Stimulated activated CD8-positive, alpha-beta memory T cell treated with anti-CD3 and anti-CD28 coated beads, Interleukin-12 subunit alpha, Interleukin-12 subunit beta, amount 100 ng/mL, for 24 hours (primary cell): ENCODE measurements around the gene EIF1.
A peak's percentile ranks its signal among the peaks of the same experiment; 100 is the strongest.

ENCODE experiments used
- DNase-seq: peaks from one replicate; pipeline ENCODE4 v3.0.0-alpha.2; 2020; ENCODE audit errors: extremely low read depth

EIF1 gene

GRCh38 chr17:41735744-41736143, 47.1 kb downstream of the EIF1 start:
- DNase-seq, result no peak

- no peak for DNase-seq
These were observed 48.4 kb downstream of the EIF1 start for GRCh38 chr17:41736983-41737679.

DNA sequence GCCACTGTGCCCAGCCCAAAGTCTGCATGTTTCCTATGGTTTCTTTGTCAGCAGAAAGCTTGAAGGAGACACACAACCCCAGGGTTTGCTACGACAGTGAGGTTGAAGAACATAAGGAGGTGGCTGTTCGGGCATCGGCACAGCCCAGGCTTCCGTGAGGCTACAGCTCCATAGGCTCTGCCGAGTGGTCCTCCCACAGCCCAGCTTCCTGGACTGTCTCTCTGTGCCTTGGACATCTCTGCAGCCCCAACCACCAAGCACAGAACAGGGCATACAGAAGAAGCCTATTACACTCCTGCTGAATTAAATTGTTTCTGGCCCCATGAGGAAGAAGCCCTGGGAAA, 49.0 kb downstream of the EIF1 start:
- DNase-seq, result no peak

DNA sequence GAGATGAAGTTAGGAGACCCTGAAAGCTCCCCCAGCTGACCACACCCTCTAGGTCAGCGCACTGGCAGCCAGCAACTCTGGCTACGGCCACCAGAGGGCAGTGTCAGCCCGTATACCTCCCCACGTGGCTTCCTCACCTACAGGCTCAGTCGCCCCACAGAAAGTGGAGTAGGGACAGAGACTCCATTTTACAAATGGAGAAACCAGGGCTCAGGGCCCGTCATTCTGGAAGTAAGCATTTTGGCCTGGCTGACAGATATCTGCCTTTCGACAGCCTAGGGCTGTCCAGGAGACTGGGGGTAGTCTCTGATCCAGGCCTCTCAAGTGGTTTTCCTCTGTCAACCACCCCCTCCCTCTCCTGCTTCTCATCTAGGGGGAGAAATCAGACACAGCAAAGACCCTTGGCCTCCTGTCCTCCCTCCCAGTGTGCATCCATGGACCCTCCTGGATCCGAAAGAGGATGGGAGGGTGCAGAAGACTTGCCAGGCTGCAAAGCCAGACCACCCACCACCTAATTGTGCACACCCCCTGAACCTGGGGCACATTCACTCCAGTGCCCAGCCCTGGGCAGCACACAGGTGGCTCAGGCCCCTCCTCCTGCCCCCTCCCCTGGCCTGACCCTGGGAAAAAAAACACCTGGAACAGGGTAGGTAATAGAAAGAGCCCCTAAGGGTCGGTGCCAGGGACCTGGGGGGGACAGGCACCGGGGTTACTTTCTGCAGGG, 49.6 kb downstream of the EIF1 start:
- DNase-seq, result peak; percentile 41

- no peak for DNase-seq
These were observed 50.1 kb downstream of the EIF1 start for GRCh38 chr17:41738801-41739112.

DNA sequence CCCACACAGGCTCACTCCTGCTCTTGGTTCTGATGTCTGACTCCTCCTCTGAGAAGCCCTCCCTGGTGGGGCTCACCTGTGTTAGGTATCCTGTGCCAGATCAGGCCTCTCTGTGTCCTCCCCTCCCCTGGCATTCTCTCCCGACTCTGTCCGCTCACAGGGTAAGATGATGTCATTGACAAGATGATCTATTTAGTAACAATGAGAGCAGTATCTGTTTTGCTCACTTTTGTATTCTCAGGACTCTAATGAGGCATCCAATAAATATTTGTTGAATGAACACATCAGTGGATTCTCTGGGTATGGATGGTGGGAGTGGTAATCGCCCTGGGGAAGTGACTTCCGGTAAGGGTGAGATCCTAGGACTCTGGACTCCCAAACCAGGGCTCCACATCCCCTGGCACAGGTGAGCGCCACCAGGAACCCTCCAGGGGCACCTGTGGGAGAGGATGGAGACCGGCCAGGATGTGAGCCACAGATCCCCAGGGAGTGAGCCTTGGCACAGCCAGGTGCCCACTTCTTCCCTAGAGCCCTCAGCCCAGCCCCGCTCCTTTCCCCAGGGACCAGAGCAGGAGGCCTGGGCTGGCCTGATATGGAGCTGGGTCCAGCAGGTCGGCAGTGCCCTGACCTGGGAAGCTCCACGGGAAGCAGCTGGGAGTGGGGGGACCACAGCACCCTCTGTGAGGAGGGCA, 51.1 kb downstream of the EIF1 start:
- DNase-seq, result no peak

DNA sequence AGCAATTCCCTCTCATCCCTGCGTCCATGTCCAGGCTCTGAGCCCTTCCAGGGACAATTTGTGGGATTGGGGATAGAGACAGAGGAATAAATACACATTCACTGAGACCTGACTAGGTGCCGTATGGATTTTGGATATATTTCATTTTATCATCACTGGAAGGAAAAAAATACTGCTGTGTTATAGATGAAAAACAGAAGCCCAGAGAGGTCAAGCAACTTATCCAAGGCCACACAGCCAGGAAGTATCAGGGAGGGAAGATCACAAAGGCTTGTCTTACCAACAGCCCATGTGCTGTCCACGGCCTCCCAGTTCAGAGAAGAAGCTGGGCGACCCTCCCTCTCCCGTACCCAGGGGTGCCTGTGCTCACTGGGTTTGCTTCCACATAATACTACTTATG, 51.8 kb downstream of the EIF1 start:
- DNase-seq, result no peak

- no peak for DNase-seq
These were observed 53.0 kb downstream of the EIF1 start for GRCh38 chr17:41741709-41742108.
